GM23248 (cell line): ENCODE measurements around the gene TPRG1L. TPM values are rescaled to one million over a fixed set of nuclear protein-coding genes. Genes with fewer than 3 reads are reported as not detected.

Experiments
- DNase-seq: peaks from one replicate; pipeline ENCODE4 v3.0.0-alpha.2; 2015
- H2AFZ ChIP-seq: fragments of 200-600 bp; sonication (generic); 2 replicates; pipeline ENCODE4 v1.6.1; 2016; ENCODE audit warnings: antibody characterized with exemption
- H3F3A ChIP-seq: fragments of 200-600 bp; sonication (generic); 2 replicates; pipeline ENCODE4 v1.6.1; 2016; ENCODE audit warnings: mild to moderate bottlenecking, antibody characterized with exemption, mixed run types; ENCODE audit not compliant: insufficient read depth
- H3K27ac ChIP-seq: fragments of 200-600 bp; sonication (generic); 2 replicates; pipeline ENCODE4 v1.5.1; 2016; ENCODE audit warnings: mild to moderate bottlenecking
- H3K27me3 ChIP-seq: fragments of 200-600 bp; sonication (generic); replicated peaks from 2 replicates; pipeline ENCODE4 v1.6.1; 2016; ENCODE audit warnings: mild to moderate bottlenecking; ENCODE audit not compliant: insufficient read depth
- H3K36me3 ChIP-seq: fragments of 200-600 bp; sonication (generic); 2 replicates; pipeline ENCODE4 v1.6.1; 2016; ENCODE audit warnings: low read depth, mild to moderate bottlenecking
- H3K4me1 ChIP-seq: fragments of 200-600 bp; sonication (generic); 2 replicates; pipeline ENCODE4 v1.6.1; 2016; ENCODE audit warnings: mild to moderate bottlenecking; ENCODE audit not compliant: insufficient read depth
- H3K4me2 ChIP-seq: fragments of 200-600 bp; sonication (generic); one replicate; pipeline ENCODE4 v1.6.1; 2016; ENCODE audit warnings: mild to moderate bottlenecking; ENCODE audit not compliant: unreplicated experiment
- H3K4me3 ChIP-seq: fragments of 200-600 bp; sonication (generic); 2 replicates; pipeline ENCODE4 v1.5.1; 2016; ENCODE audit warnings: mild to moderate bottlenecking
- H3K79me2 ChIP-seq: fragments of 200-600 bp; sonication (generic); 2 replicates; pipeline ENCODE4 v1.6.1; 2016; ENCODE audit warnings: mild to moderate bottlenecking; ENCODE audit not compliant: insufficient read depth
- H3K9ac ChIP-seq: fragments of 200-600 bp; sonication (generic); 2 replicates; pipeline ENCODE4 v1.6.1; 2016; ENCODE audit warnings: mild to moderate bottlenecking
- H3K9me2 ChIP-seq: fragments of 200-600 bp; sonication (generic); 2 replicates; pipeline ENCODE4 v1.6.1; 2016; ENCODE audit warnings: mixed run types, mild to moderate bottlenecking, moderate library complexity; ENCODE audit not compliant: insufficient read depth
- H3K9me3 ChIP-seq: fragments of 200-600 bp; sonication (generic); one replicate; pipeline ENCODE4 v1.6.1; 2017; ENCODE audit warnings: low read depth
- H4K20me1 ChIP-seq: fragments of 200-600 bp; sonication (generic); 2 replicates; pipeline ENCODE4 v1.6.0; 2016; ENCODE audit not compliant: insufficient read depth
- EZH2 ChIP-seq: fragments of 200-600 bp; sonication (generic); IDR thresholded peaks from 2 replicates; pipeline ENCODE4 v1.6.1; 2018; ENCODE audit warnings: antibody characterized with exemption, mild to moderate bottlenecking; ENCODE audit not compliant: insufficient read depth, poor library complexity, severe bottlenecking
- EZH2phosphoT487 ChIP-seq: fragments of 200-600 bp; sonication (generic); IDR thresholded peaks from 2 replicates; pipeline ENCODE4 v1.6.1; 2018; ENCODE audit warnings: antibody characterized with exemption, moderate library complexity, mild to moderate bottlenecking, low read depth; ENCODE audit not compliant: insufficient read depth
- WGBS, 2 experiments: methylation state at CpG; one replicate each; pipeline ENCODE4 v1.1.6; 2015 to 2017; ENCODE audit warnings: low lambda C conversion rate in 2 of 2, low coverage in 1 of 2; ENCODE audit errors: missing lambda C conversion rate in 2 of 2; 5-methylcytosine and 5-hydroxymethylcytosine counted together
- in situ Hi-C: fragments of 300-500 bp; cut with MboI; formaldehyde crosslinking; loops from 2 replicates; pipeline ENCODE4 v1.15.0; 2020
- polyA plus RNA-seq: library from polyadenylated mRNA; unstranded; fragments of >200 nt; fragmentation: Nextera tagmentation; extraction: Ambion mirVana; gene quantifications from 2 replicates; pipeline ENCODE4 v1.2.1, GENCODE V29; 2016
- total RNA-seq: library from RNA; depleted of rRNA; stranded (reverse); fragments of >200 nt; shearing (Covaris generic); gene quantifications from 2 replicates; pipeline ENCODE4 v1.2.3, GENCODE V29; 2014

The TPRG1L gene
- total and polyA plus RNA-seq, 2 experiments from 2014 or later = 30.7 to 30.9 TPM

DNA sequence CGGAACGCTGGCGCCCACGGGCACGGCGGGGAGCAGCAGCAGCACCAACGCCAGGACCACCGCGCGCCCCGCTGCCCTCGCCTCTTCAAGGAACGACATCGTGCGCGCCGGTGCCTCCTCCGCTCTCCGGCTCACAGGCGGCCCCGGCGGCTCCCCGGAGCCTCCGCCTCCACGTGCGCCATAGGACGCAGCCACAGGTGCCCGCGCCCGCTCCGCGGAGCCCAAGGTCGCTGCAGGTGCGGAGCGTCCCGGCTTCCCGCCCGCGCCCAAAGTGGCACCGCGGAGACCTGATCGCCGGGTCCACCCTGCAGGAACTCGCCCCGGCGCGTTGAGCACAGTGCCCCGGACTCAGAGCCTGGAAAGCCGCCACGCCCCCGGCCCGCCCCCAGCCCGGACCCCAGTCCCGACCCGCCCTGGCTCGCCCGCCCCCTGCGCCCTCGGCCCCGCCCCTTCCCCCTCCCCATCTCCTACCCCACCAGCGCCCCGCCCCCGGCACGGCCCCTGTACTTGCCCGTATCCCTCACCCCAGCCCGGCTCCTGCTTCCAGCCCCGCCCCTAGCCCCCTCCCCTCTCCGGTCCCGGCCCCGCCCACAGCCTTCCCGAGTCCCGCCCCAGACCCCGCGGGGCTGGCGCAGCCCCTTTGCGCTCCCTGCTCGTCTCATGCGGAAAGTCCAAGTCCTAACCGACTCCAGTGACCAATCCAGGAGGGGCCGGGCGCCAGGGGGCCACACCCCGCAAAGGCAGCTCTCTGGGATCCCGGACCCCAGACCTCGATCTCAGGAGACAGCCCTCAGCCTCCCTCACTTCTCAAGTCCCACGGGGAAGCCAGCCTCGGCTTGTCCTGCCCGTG, 13.4 kb upstream of the TPRG1L start, which contains the start of gene MEGF6:
MEGF6 (minus strand) TSS at position 339 of the 850 bp plus-strand sequence; CDS start at position 99, 240 bp downstream.
- H3K4me3 ChIP-seq = no peak within 1 kb of the TSS
- H3K4me2 ChIP-seq = no peak within 1 kb of the TSS
- H4K20me1 ChIP-seq = no peaks in the 10 kb centered on the region
- H3K27ac ChIP-seq = no peak within 1 kb of the TSS
- no peaks in the 10 kb centered on the region for H3K36me3 ChIP-seq
- no peaks in the 10 kb centered on the region for H3K4me1 ChIP-seq
- H3K9me2 ChIP-seq = no peaks in the 10 kb centered on the region
- H3F3A ChIP-seq = no peaks in the 10 kb centered on the region
- no peaks in the 10 kb centered on the region for H3K9me3 ChIP-seq
- 2 to 4% methylated on average over 54 to 57 of the region's 87 CpGs for WGBS, 2 experiments
- H3K79me2 ChIP-seq = no peaks in the 10 kb centered on the region
- DNase-seq = peak; percentile 46
- TF ChIP-seq EZH2 = no peak
- TF ChIP-seq EZH2phosphoT487 = no peak
- no peak within 1 kb of the TSS for H2AFZ ChIP-seq
- H3K27me3 ChIP-seq = peaks cover 18% of the 10 kb centered on the region
- no peak within 1 kb of the TSS for H3K9ac ChIP-seq
- in situ Hi-C loops = no loop called here

DNA sequence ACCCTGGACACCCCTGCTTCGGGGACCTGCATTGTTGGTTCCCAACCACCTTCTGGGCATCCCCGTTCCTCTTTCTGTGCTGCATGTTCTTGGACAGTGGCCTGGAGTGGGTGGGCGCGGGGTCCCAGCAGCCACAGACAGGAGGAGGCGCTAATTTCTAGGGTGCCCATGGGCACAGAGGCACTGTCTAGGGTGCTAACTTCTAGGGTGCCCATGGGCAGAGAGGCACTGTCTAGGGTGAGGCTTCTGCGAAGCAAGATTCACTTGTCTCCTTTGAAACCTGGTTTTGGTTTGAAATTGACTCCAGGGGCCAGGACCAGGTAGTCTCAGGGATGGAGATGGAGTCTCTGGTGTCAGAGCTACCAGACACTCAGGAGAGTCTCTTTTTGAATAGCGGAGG, 12.7 kb upstream of the TPRG1L start:
- no peak for TF ChIP-seq EZH2phosphoT487
- Histone ChIP-seq H3K4me3 (no peak overlapping the region), H3K36me3 (no peaks in the 10 kb centered on the region), H3K9me3 (no peaks in the 10 kb centered on the region), H3K9ac (no peak overlapping the region), H3K79me2 (no peaks in the 10 kb centered on the region), H3K27ac (no peak overlapping the region), H3K4me1 (no peaks in the 10 kb centered on the region), H3K9me2 (no peaks in the 10 kb centered on the region), H4K20me1 (no peaks in the 10 kb centered on the region), H3F3A (no peaks in the 10 kb centered on the region), H2AFZ (no peak overlapping the region), H3K27me3 (peaks cover 18% of the 10 kb centered on the region), H3K4me2 (no peak overlapping the region)
- no peak for DNase-seq
- in situ Hi-C loops = no loop called here
- 69 to 80% methylated on average over 7 of the region's 7 CpGs for WGBS, 2 experiments

DNA sequence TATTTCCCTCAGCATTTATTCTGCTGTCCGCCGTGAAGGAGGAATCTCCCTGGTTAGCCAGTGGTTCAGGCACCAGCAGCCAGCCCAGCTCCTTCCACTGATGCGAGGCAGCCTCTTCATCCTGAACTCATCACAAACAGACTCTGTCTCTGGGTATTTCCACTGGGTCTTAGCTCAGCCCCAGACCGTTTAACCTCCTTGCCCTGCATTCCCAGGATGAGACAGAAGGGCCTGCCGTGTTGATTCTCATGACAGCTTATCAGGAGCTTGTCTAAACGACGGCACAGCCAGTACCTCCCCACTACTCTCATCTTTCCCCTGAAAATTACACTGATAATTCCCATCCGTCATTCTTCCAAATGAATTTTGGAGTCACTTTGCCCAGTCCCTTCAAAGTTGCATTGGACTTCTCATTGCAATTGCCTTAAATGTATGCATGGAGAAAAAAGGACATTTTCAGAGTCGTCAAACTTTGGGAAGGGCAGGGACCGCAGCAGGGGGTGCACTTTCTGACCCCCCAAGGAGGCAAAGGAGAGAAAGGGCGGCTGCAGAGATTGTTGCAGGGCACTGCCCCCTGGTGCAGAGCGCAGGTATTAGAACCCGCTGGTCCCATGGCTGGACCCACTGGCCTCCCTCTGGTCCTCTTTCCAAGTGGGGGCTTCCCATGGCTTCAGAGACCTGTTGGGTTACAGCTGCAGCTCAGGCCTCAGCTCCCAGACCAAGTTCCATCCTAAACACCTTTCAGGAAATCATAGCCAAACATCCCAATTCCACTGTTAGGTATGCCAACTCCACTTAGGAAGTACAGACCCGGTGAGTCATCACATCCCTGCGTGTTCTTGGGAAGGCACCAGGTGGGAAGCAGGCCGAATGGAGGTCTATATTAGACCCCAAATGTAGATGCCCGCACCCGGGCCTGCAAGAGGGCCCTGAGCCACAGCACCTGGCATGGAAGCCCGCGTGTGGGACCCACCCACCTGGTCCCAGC, 9.8 kb upstream of the TPRG1L start:
- Histone ChIP-seq H3K4me1 (no peaks in the 10 kb centered on the region), H3K9ac (no peak overlapping the region), H3K4me3 (no peak overlapping the region), H3K4me2 (no peak overlapping the region), H3K79me2 (no peaks in the 10 kb centered on the region), H3K36me3 (no peaks in the 10 kb centered on the region), H4K20me1 (no peaks in the 10 kb centered on the region), H3K27me3 (peaks cover 12% of the 10 kb centered on the region), H3F3A (no peaks in the 10 kb centered on the region), H3K9me2 (no peaks in the 10 kb centered on the region), H2AFZ (no peak overlapping the region), H3K9me3 (no peaks in the 10 kb centered on the region), H3K27ac (no peak overlapping the region)
- WGBS, 2 experiments = 46 to 52% methylated on average over 20 of the region's 20 CpGs
- TF ChIP-seq EZH2 (no peak), EZH2phosphoT487 (no peak)
- peak; percentile 55 for DNase-seq
- in situ Hi-C loops = no loop called here

DNA sequence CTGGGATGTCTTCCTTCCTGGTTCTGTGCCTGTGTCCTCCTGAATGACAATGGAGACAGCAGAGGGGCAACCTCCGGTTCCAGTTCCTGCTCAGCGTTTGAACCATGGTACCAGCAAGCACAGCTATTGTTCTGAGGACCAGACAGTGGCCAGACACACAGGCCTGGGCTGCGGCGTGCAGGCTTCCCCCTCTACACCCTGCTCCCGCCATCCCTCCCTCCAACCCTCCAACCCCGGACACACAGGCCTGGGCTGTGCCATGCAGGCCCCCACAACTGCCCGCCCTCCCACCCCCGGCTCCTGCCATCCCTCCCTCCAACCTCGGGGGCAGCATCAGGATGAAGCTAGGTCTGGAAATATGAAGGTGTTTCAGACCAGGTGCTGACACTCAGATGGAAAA, 8.0 kb upstream of the TPRG1L start:
- no peaks in the 10 kb centered on the region for H4K20me1 ChIP-seq
- H3K79me2 ChIP-seq = no peaks in the 10 kb centered on the region
- no peak overlapping the region for H3K4me3 ChIP-seq
- H3K36me3 ChIP-seq = no peaks in the 10 kb centered on the region
- no peak overlapping the region for H2AFZ ChIP-seq
- no peak for DNase-seq
- H3K9me3 ChIP-seq = no peaks in the 10 kb centered on the region
- WGBS, 2 experiments = 58 to 72% methylated on average over 6 to 9 of the region's 9 CpGs
- no peak overlapping the region for H3K27ac ChIP-seq
- TF ChIP-seq EZH2phosphoT487 (no peak), EZH2 (no peak)
- H3K4me2 ChIP-seq = no peak overlapping the region
- no peaks in the 10 kb centered on the region for H3F3A ChIP-seq
- H3K9ac ChIP-seq = no peak overlapping the region
- no peaks in the 10 kb centered on the region for H3K4me1 ChIP-seq
- no peaks in the 10 kb centered on the region for H3K9me2 ChIP-seq
- in situ Hi-C loops = no loop called here
- H3K27me3 ChIP-seq = no peaks in the 10 kb centered on the region; the same call in 1 of the 2 replicates
